HCT116 (cell line): Measurements from ENCODE around the gene PLD3. TPM values are rescaled to one million over a fixed set of nuclear protein-coding genes. Genes with fewer than 3 reads are reported as not detected.

Experiments used
- ATAC-seq: fragments of 200-7000 bp; cut with Tn5 transposase; 2 replicates; pipeline ENCODE4 v1.9.1; 2020; ENCODE audit warnings: mild to moderate bottlenecking, moderate library complexity
- BruUV-seq: library from RNA; stranded (reverse); fragments of 400-500 nt; replicated peaks from 2 replicates; lab custom pipeline; 2021; lab: Mats Ljungman, UMichigan
- CTCF ChIA-PET: fragments of 300-600 bp; sonication (Branson Sonifier 250); formaldehyde crosslinking; loops from one replicate; lab custom pipeline; 2021; ENCODE audit warnings: antibody characterized with exemption; lab: Charles Lee
- POLR2A ChIA-PET: fragments of 300-600, 350-600 bp; sonication (Branson Sonifier 250); formaldehyde crosslinking; loops from one replicate; lab custom pipeline; 2021; ENCODE audit warnings: antibody characterized with exemption; lab: Charles Lee
- RAD21 ChIA-PET, 2 experiments: fragments of 300-600 bp; sonication (Branson Sonifier 250); formaldehyde crosslinking; loops; one replicate each; lab custom pipeline; 2023; ENCODE audit warnings: low total read pairs in 2 of 2; ENCODE audit not compliant: uncharacterized antibody in 2 of 2, unreplicated experiment in 2 of 2, low non-redundant PET in 1 of 2; lab: Charles Lee
- DNase-seq: peaks from one replicate; pipeline ENCODE4 v3.0.0-alpha.2; 2010; ENCODE audit warnings: low read depth, low spot score
- H2AFZ ChIP-seq: fragments of 200-600 bp; shearing (Covaris generic), sonication (generic); 2 replicates; pipeline ENCODE4 v1.6.1; 2017; ENCODE audit warnings: low read depth, mixed run types, mixed read lengths, antibody characterized with exemption, low read length; ENCODE audit not compliant: poor library complexity, severe bottlenecking
- H3K27ac ChIP-seq: 2 replicates; pipeline ENCODE4 v1.5.1; 2012; ENCODE audit warnings: low read depth, low read length
- H3K27me3 ChIP-seq: fragments of 200-600 bp; sonication (generic); 2 replicates; pipeline ENCODE4 v1.6.1; 2016; ENCODE audit warnings: mixed run types, low read length, mixed read lengths; ENCODE audit not compliant: insufficient read depth
- H3K36me3 ChIP-seq, 2 experiments: fragments of 200-500 bp in 1 of 2; fragments of 200-600 bp in 1 of 2; sonication (Bioruptor generic) in 1 of 2; sonication (generic) in 1 of 2; 2 replicates each; pipeline versions ENCODE4 v1.5.1 to v1.6.1; 2014 to 2016; ENCODE audit warnings: low read length in 2 of 2, inconsistent platforms in 1 of 2, mixed read lengths in 1 of 2, mixed run types in 1 of 2; ENCODE audit not compliant: insufficient read depth in 2 of 2, control insufficient read depth in 1 of 2
- H3K4me1 ChIP-seq, 2 experiments: fragments of 200-600 bp in 1 of 2; sonication (generic) in 1 of 2; 2 replicates each; pipeline versions ENCODE4 v1.5.1 to v1.6.1; 2012 to 2017; ENCODE audit warnings: low read length in 2 of 2, inconsistent platforms in 1 of 2, mild to moderate bottlenecking in 1 of 2, mixed read lengths in 1 of 2, mixed run types in 1 of 2, moderate library complexity in 1 of 2; ENCODE audit not compliant: insufficient read depth in 2 of 2, control insufficient read depth in 1 of 2
- H3K4me2 ChIP-seq: fragments of 200-600 bp; sonication (generic); 2 replicates; pipeline ENCODE4 v1.6.1; 2017; ENCODE audit warnings: mixed run types, low read length, mixed read lengths
- H3K4me3 ChIP-seq, 2 experiments: fragments of 200-600 bp in 1 of 2; sonication (generic) in 1 of 2; replicated peaks in 1 of 2; 2 replicates each; pipeline ENCODE4 v1.5.1; 2011 to 2016; ENCODE audit warnings: low read length in 2 of 2, control low read depth in 1 of 2, low read depth in 1 of 2, mild to moderate bottlenecking in 1 of 2, mixed read lengths in 1 of 2, mixed run types in 1 of 2
- H3K79me2 ChIP-seq: fragments of 200-600 bp; sonication (generic); 2 replicates; pipeline ENCODE4 v1.6.1; 2017; ENCODE audit warnings: mild to moderate bottlenecking, mixed run types, low read length, moderate library complexity, mixed read lengths; ENCODE audit not compliant: insufficient read depth
- H3K9ac ChIP-seq: fragments of 200-600 bp; sonication (generic); 2 replicates; pipeline ENCODE4 v1.6.1; 2016; ENCODE audit warnings: low read length, mixed read lengths
- H3K9me2 ChIP-seq: fragments of 200-600 bp; sonication (generic), shearing (Covaris generic); 2 replicates; pipeline ENCODE4 v1.6.1; 2017; ENCODE audit warnings: mixed run types, mild to moderate bottlenecking, moderate library complexity; ENCODE audit not compliant: insufficient read depth
- H3K9me3 ChIP-seq, 2 experiments: fragments of 200-500 bp in 1 of 2; fragments of 200-600 bp in 1 of 2; sonication (Bioruptor generic) in 1 of 2; sonication (generic) in 1 of 2; 2 replicates each; pipeline ENCODE4 v1.6.1; 2014 to 2017; ENCODE audit warnings: low read length in 2 of 2, mixed read lengths in 2 of 2, inconsistent platforms in 1 of 2, low read depth in 1 of 2, mild to moderate bottlenecking in 1 of 2, mixed run types in 1 of 2, moderate library complexity in 1 of 2; ENCODE audit not compliant: control insufficient read depth in 1 of 2, insufficient read depth in 1 of 2
- H4K20me1 ChIP-seq: fragments of 200-600 bp; sonication (generic), shearing (Covaris generic); 2 replicates; pipeline ENCODE4 v1.6.1; 2017; ENCODE audit warnings: mixed run types, mild to moderate bottlenecking, moderate library complexity; ENCODE audit not compliant: insufficient read depth
- POLR2AphosphoS5 ChIP-seq: IDR thresholded peaks from 2 replicates; pipeline ENCODE4 v1.6.1; 2011; ENCODE audit warnings: mild to moderate bottlenecking, low read depth, low read length, moderate library complexity
- REST ChIP-seq: IDR thresholded peaks from 2 replicates; pipeline ENCODE4 v1.6.1; 2012; ENCODE audit warnings: low read depth
- TCF7L2 ChIP-seq: IDR thresholded peaks from 2 replicates; pipeline ENCODE4 v1.7.0; 2011; ENCODE audit warnings: borderline replicate concordance, inconsistent platforms; ENCODE audit not compliant: insufficient read depth, insufficient read length; ENCODE audit errors: extremely low read depth
- intact Hi-C: fragments of 100-400 bp; cut with micrococcal nuclease; formaldehyde crosslinking; loops from 2 replicates; pipeline ENCODE4 v1.10.0; 2022
- total RNA-seq: library from RNA; stranded (reverse); gene quantifications from one replicate; pipeline ENCODE4 v1.2.1, GENCODE V29; 2021; ENCODE audit not compliant: unreplicated experiment

The PLD3 gene
- total RNA-seq, 1 experiment from 2014 or later, result 123 TPM

DNA sequence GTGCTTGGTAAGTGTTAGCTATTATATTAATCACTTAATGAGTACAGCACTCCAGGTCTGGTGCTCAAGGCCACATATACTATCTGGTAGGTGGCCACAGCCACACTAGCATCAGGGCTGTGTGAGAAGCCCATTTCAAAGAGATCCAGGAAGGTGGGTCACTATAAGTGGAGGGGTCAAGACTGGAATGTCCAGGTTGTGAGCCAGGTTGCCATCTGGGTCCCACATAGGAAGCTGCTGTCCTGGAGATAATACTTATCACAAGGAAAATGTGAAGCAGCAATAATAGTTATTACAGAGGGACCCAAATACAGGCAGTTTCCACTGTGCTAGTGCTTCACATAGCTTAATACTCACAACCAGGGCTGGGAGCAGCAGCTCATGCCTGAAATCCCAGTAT is 13.4 kb upstream of the PLD3 start (continued):
- TF ChIP-seq REST, result no peak

DNA sequence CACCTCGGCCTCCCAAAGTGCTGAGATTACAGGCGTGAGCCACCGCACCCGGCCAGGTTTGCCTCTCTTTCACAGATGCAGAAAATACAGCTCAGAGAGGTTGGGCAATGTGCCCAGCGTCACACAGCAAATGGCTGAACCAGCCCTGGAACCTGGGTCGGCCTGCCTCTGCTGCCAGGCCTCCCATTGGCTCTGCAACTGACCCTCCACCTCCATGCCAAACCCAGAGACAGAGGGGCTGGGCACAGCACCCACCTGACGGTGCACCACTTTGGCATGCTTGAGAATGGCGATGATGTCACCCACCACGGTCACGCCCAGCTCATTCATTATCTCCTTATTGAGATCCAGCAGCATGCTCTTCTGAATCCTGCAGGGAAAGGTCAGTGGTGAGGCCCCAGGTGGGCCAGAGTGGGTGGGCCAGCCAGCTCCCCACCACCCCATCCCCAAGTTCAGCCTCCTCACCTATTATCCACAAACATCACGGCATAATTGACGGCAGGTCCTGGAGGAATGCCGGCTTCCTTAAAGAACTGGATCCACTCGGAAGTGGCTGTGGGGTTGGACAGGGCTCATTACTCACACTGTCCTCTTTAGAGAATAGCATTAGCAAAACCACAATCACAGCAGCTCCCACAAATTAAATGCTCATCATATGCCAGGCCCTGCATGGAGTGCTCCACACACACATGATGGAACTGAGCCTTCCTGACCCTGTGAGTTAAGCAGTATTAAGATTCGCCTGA is 12.5 kb upstream of the PLD3 start:
- H4K20me1 ChIP-seq, result no peaks in the 10 kb centered on the region
- no peak overlapping the region for H3K9ac ChIP-seq
- H3K4me2 ChIP-seq, result no peak overlapping the region
- ChIA-PET RAD21 (no interaction called here), POLR2A (no interaction called here), CTCF (no interaction called here)
- H3K4me3 ChIP-seq, result no peak overlapping the region
- H3K9me2 ChIP-seq, result no peaks in the 10 kb centered on the region
- ATAC-seq (no peak), DNase-seq (no peak)
- H3K4me1 ChIP-seq, result no peaks in the 10 kb centered on the region
- H3K9me3 ChIP-seq, result no peaks in the 10 kb centered on the region
- BruUV-seq, result no TSS peak
- intact Hi-C loops, result no loop called here
- H3K27ac ChIP-seq, result no peak overlapping the region
- peaks cover 14 to 26% of the 10 kb centered on the region in 2 experiments for H3K36me3 ChIP-seq
- no peak overlapping the region for H2AFZ ChIP-seq
- peaks cover 11% of the 10 kb centered on the region for H3K79me2 ChIP-seq
- H3K27me3 ChIP-seq, result no peaks in the 10 kb centered on the region
- TF ChIP-seq POLR2AphosphoS5, result no peak
- no peak for TF ChIP-seq TCF7L2
- TF ChIP-seq, all 23 proteins: peak for 0
